ENCODE measurements around the gene SCAF1.

DNA sequence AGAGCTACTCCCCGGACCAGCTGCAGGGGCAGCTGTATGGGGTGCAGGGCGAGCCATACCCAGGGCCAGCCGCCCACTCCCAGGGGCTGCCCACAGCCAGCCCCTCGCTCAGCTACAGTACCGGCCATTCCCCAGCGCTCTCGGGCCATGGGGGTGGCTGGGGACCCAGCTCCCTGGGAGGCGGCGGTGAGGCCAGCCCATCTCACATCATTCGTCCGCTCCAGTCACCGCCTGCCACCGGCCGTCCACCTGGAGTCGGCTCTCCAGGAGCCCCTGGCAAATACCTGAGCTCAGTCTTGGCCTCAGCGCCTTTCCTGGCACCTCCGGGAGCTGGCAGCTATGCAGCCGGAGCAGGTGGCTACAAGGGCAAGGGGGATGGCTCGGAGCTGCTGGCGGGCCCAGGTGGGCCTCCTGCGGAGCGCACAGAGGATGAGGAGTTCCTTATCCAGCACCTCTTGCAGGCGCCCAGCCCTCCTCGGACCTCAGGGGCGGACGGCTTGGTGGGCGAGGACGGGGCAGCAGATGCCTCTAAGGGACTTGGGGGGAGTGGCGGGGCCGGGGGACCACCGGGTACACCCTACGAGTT is 46.1 kb upstream of the SCAF1 start:
- TF ChIP-seq, protein P1, sequence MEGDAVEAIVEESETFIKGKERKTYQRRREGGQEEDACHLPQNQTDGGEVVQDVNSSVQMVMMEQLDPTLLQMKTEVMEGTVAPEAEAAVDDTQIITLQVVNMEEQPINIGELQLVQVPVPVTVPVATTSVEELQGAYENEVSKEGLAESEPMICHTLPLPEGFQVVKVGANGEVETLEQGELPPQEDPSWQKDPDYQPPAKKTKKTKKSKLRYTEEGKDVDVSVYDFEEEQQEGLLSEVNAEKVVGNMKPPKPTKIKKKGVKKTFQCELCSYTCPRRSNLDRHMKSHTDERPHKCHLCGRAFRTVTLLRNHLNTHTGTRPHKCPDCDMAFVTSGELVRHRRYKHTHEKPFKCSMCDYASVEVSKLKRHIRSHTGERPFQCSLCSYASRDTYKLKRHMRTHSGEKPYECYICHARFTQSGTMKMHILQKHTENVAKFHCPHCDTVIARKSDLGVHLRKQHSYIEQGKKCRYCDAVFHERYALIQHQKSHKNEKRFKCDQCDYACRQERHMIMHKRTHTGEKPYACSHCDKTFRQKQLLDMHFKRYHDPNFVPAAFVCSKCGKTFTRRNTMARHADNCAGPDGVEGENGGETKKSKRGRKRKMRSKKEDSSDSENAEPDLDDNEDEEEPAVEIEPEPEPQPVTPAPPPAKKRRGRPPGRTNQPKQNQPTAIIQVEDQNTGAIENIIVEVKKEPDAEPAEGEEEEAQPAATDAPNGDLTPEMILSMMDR (IDR thresholded peaks at IDR 0.05; ENCODE audit: low read length), result no peak
- TF ChIP-seq EZH2 (IDR thresholded peaks at IDR 0.05; ENCODE audit: borderline replicate concordance, low read length), result no peak
